NCI-H446 treated with DMSO at 0.1 percent for 48 hours (cell line): ENCODE results near the gene RHEB.
A peak's percentile ranks its signal among the peaks of the same experiment; 100 is the strongest.

Experiments
- DNase-seq: peaks from one replicate; lab custom pipeline; 2025; lab: John Stamatoyannopoulos, UW

Gene RHEB

GRCh38 chr7:151431768-151432311 lies 87.9 kb downstream of the RHEB start:
- DNase-seq = no peak

- DNase-seq = no peak
Measured at GRCh38 chr7:151431281-151431767, 88.4 kb downstream of the RHEB start.

GRCh38 chr7:151430391-151431205 lies 89.1 kb downstream of the RHEB start:
- DNase-seq = no peak

- DNase-seq = no peak
Measured at GRCh38 chr7:151429560-151430331, 89.9 kb downstream of the RHEB start.

GRCh38 chr7:151429237-151429559 lies 90.5 kb downstream of the RHEB start:
- no peak for DNase-seq

GRCh38 chr7:151428378-151429236 lies 91.1 kb downstream of the RHEB start:
- DNase-seq = no peak

GRCh38 chr7:151427705-151428377 lies 91.9 kb downstream of the RHEB start:
- peak; percentile 82 for DNase-seq

- DNase-seq = no peak
Measured at GRCh38 chr7:151426904-151427704, 92.6 kb downstream of the RHEB start.

GRCh38 chr7:151426441-151426903 lies 93.2 kb downstream of the RHEB start:
- peak; percentile 85 for DNase-seq

GRCh38 chr7:151425670-151426440 lies 93.8 kb downstream of the RHEB start:
- peak; percentile 25 for DNase-seq

GRCh38 chr7:151424799-151425198 lies 94.9 kb downstream of the RHEB start:
- no peak for DNase-seq

GRCh38 chr7:151423936-151424335 lies 95.8 kb downstream of the RHEB start:
- DNase-seq = no peak

GRCh38 chr7:151423226-151423625 lies 96.5 kb downstream of the RHEB start:
- DNase-seq = no peak

- DNase-seq = no peak
Measured at GRCh38 chr7:151422212-151422611, 97.5 kb downstream of the RHEB start.

- DNase-seq = no peak
Measured at GRCh38 chr7:151420144-151420543, 99.6 kb downstream of the RHEB start.

- no peak for DNase-seq
Measured at GRCh38 chr7:151416941-151417315, 102.8 kb downstream of the RHEB start.

GRCh38 chr7:151416112-151416940 lies 103.4 kb downstream of the RHEB start:
- no peak for DNase-seq
